T-helper 1 cell treated with Interleukin-12 subunit alpha and Interleukin-12 subunit beta and Interleukin-4 antibody, amounts not matched to agents 30 μg/mL and 1 μg/mL, for 36 hours (primary cell): Measurements from ENCODE around the gene MDM4.
A peak's percentile ranks its signal among the peaks of the same experiment; 100 is the strongest.
"Not testable (repeated sequence)": the region's sequence is repeated elsewhere in the genome, so short reads cannot be mapped to it uniquely, and the experiment has no call there.

Experiments used
- H3K27ac Mint-ChIP-seq: one replicate; pipeline ENCODE4 v1.8.0; 2021; ENCODE audit warnings: mild to moderate bottlenecking, mixed read lengths
- H3K27me3 Mint-ChIP-seq: one replicate; pipeline ENCODE4 v1.8.0; 2021; ENCODE audit warnings: low read depth, mixed read lengths
- H3K36me3 Mint-ChIP-seq: one replicate; pipeline ENCODE4 v1.8.0; 2021; ENCODE audit warnings: low read depth, mixed read lengths
- H3K4me1 Mint-ChIP-seq: one replicate; pipeline ENCODE4 v1.8.0; 2021; ENCODE audit warnings: low read depth, mixed read lengths
- H3K4me3 Mint-ChIP-seq: one replicate; pipeline ENCODE4 v1.8.0; 2021; ENCODE audit warnings: mild to moderate bottlenecking, moderate library complexity, mixed read lengths
- H3K9me3 Mint-ChIP-seq: one replicate; pipeline ENCODE4 v1.8.0; 2021; ENCODE audit warnings: mixed read lengths

The MDM4 gene

GRCh38 chr1:204478921-204479320 lies 37.3 kb upstream of the MDM4 start:
- no peaks in the 10 kb centered on the region for H3K9me3 Mint-ChIP-seq
- no peaks in the 10 kb centered on the region for H3K27me3 Mint-ChIP-seq
- H3K4me1 Mint-ChIP-seq: peaks cover 16% of the 10 kb centered on the region
- H3K27ac Mint-ChIP-seq: no peak overlapping the region
- H3K36me3 Mint-ChIP-seq: peaks cover 5% of the 10 kb centered on the region
- no peak overlapping the region for H3K4me3 Mint-ChIP-seq

DNA sequence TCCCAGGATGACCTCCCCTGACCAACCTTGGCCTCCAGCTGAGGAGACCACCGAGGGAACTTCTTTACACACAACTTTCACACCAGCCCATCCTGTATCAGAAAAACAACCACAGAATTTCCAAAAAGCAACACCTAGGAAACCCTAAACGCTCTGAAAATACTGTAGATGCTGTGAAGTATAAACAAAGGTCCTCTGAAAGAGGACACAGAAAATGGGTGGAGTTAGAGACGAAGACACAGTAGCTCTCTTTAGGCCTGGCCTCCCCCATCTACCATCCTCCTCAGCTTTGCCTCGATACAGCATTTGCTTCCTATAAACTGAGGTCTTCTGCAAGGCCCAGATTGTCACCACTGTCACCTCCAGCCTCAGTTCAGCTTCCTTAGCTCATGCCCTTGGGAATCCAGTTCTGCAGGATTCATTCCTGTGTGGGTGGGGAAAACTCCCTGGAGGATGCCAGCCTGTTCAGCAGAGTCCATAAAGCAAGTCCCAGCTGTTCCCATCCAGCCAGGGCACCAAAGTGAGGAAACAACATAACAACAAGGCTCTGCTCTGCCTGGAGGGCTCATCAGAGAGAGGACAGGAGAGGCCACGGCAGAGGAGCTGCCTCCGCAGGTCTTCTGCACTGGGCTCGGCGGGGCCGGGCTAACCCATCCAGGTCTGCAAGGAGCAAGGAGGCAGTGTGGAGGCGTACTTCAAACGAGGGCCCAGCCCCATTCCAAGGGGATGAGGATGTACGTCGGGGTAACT lies 36.6 kb upstream of the MDM4 start:
- H3K4me3 Mint-ChIP-seq: no peak overlapping the region
- no peaks in the 10 kb centered on the region for H3K27me3 Mint-ChIP-seq
- no peaks in the 10 kb centered on the region for H3K9me3 Mint-ChIP-seq
- peak overlapping the region; percentile 16 for H3K27ac Mint-ChIP-seq
- H3K36me3 Mint-ChIP-seq: peaks cover 4% of the 10 kb centered on the region
- H3K4me1 Mint-ChIP-seq: peaks cover 15% of the 10 kb centered on the region

- Mint-ChIP-seq H3K9me3 (no peaks in the 10 kb centered on the region), H3K36me3 (peaks cover 5% of the 10 kb centered on the region), H3K27ac (no peak overlapping the region), H3K4me1 (peaks cover 19% of the 10 kb centered on the region), H3K4me3 (no peak overlapping the region), H3K27me3 (no peaks in the 10 kb centered on the region)
Measured at GRCh38 chr1:204480515-204480914, 35.7 kb upstream of the MDM4 start.

DNA sequence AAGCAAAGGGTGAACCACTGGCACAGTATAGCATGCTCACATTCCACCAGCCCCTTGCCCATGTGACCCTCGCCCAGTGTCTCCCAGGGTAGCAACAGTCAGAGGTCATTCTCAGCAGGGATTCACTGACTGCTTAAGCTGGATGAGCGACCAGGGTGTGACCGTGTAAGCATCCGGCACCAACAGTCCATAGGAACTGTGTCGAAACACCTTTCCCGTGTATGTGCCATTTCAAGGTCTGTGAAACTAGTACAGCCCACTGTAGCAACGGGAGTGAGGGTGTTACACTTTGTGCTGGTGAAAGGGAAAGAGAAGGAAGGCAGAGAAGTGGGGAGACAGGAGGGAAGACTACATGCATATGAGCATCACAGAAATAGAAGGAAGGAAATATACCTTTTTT lies 32.4 kb upstream of the MDM4 start:
- H3K27ac Mint-ChIP-seq: no peak overlapping the region
- no peak overlapping the region for H3K4me3 Mint-ChIP-seq
- H3K4me1 Mint-ChIP-seq: peaks cover 22% of the 10 kb centered on the region

GRCh38 chr1:204486513-204487255 lies 29.5 kb upstream of the MDM4 start:
- not testable (repeated sequence) for H3K9me3 Mint-ChIP-seq, H3K27me3 Mint-ChIP-seq, H3K27ac Mint-ChIP-seq, H3K4me3 Mint-ChIP-seq
- H3K4me1 Mint-ChIP-seq: peaks cover 19% of the 10 kb centered on the region
- peaks cover 26% of the 10 kb centered on the region for H3K36me3 Mint-ChIP-seq

More for the DNA sequence above, 32.4 kb upstream of the MDM4 start:
- no peaks in the 10 kb centered on the region for H3K9me3 Mint-ChIP-seq
- H3K27me3 Mint-ChIP-seq: no peaks in the 10 kb centered on the region
- peaks cover 15% of the 10 kb centered on the region for H3K36me3 Mint-ChIP-seq

GRCh38 chr1:204487256-204487615 lies 29.0 kb upstream of the MDM4 start:
- Mint-ChIP-seq H3K4me1 (peaks cover 24% of the 10 kb centered on the region), H3K27ac (no peak overlapping the region), H3K4me3 (no peak overlapping the region), H3K27me3 (no peaks in the 10 kb centered on the region), H3K36me3 (peaks cover 28% of the 10 kb centered on the region), H3K9me3 (no peaks in the 10 kb centered on the region)

- H3K4me1 Mint-ChIP-seq: peaks cover 45% of the 10 kb centered on the region
- H3K27me3 Mint-ChIP-seq: no peaks in the 10 kb centered on the region
- no peak overlapping the region for H3K27ac Mint-ChIP-seq
- H3K4me3 Mint-ChIP-seq: peak overlapping the region; percentile 90
- H3K9me3 Mint-ChIP-seq: no peaks in the 10 kb centered on the region
- H3K36me3 Mint-ChIP-seq: peaks cover 23% of the 10 kb centered on the region
Measured at GRCh38 chr1:204491655-204492054, 24.6 kb upstream of the MDM4 start.

GRCh38 chr1:204493145-204493983 lies 22.8 kb upstream of the MDM4 start:
- Mint-ChIP-seq H3K4me3 (peak overlapping the region; percentile 90), H3K9me3 (no peaks in the 10 kb centered on the region), H3K4me1 (peaks cover 46% of the 10 kb centered on the region), H3K27ac (peak overlapping the region; percentile 77), H3K27me3 (no peaks in the 10 kb centered on the region), H3K36me3 (peaks cover 17% of the 10 kb centered on the region)

DNA sequence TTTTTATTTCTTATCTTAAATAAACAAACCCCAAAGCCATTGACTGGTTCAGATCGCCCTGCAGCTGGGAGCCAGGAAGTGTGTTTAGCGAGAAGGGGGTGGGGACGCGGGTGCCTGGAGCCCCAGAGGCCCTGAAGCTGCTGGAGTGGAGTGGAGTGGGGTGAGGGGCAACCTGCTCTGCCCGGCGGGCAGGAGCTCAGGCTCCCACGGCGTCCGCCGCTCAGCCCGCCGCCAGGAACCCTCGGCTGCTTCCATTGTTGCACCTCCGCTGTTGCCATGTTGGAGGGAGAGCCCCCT lies 22.3 kb upstream of the MDM4 start:
- no peaks in the 10 kb centered on the region for H3K9me3 Mint-ChIP-seq
- H3K27me3 Mint-ChIP-seq: no peaks in the 10 kb centered on the region
- peaks cover 50% of the 10 kb centered on the region for H3K4me1 Mint-ChIP-seq
- H3K36me3 Mint-ChIP-seq: peaks cover 13% of the 10 kb centered on the region
- H3K4me3 Mint-ChIP-seq: peak overlapping the region; percentile 90
- H3K27ac Mint-ChIP-seq: peak overlapping the region; percentile 77

GRCh38 chr1:204494281-204495077 lies 21.7 kb upstream of the MDM4 start, which contains the start of gene PIK3C2B:
PIK3C2B (minus strand) TSS chr1:204494805; CDS start chr1:204469802, 25,003 bp downstream.
- H3K27me3 Mint-ChIP-seq: no peaks in the 10 kb centered on the region
- H3K36me3 Mint-ChIP-seq: peaks cover 11% of the 10 kb centered on the region
- peak within 1 kb of the TSS; percentile 96 for H3K27ac Mint-ChIP-seq
- H3K4me3 Mint-ChIP-seq: peak within 1 kb of the TSS; percentile 90
- H3K9me3 Mint-ChIP-seq: no peaks in the 10 kb centered on the region
- peaks cover 52% of the 10 kb centered on the region for H3K4me1 Mint-ChIP-seq

DNA sequence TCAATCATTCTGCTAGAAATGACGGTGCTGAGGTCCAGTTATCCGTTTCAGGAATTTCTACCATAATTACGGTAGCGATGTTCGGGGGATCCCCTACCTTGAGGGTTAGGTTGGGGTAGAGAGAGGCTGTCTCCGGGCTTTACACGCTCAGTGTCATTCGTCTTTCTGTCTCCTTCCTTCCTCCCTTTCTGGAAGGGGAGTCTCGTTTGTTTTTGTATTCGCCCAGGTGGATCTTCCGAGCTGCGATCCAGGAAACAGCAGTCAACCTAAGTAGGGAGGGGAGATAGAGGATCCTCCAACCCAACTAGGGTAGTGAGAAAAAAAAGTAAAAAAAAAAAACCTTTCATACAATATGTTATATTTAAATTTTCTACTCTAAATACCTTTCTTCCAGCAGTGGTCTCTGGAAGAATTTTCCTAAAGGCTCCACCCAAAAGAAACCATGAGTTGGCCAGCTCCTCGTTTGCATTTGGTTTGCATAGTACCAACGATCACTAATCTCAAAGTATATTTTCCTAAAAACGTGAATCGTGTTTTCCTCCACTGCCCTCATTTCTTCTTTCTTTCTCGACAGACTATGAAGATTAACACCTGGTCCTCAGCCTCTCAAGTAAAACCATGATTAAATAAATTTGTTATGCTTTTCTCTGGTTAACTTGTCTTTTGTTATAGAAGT lies 21.0 kb upstream of the MDM4 start:
- H3K27ac Mint-ChIP-seq: peak overlapping the region; percentile 96
- peaks cover 7% of the 10 kb centered on the region for H3K36me3 Mint-ChIP-seq
- H3K4me3 Mint-ChIP-seq: peak overlapping the region; percentile 90
- peaks cover 50% of the 10 kb centered on the region for H3K4me1 Mint-ChIP-seq
- no peaks in the 10 kb centered on the region for H3K27me3 Mint-ChIP-seq
- no peaks in the 10 kb centered on the region for H3K9me3 Mint-ChIP-seq

- no peaks in the 10 kb centered on the region for H3K27me3 Mint-ChIP-seq
- H3K36me3 Mint-ChIP-seq: peaks cover 3% of the 10 kb centered on the region
- peaks cover 46% of the 10 kb centered on the region for H3K4me1 Mint-ChIP-seq
- no peaks in the 10 kb centered on the region for H3K9me3 Mint-ChIP-seq
- H3K4me3 Mint-ChIP-seq: peak overlapping the region; percentile 90
- peak overlapping the region; percentile 67 for H3K27ac Mint-ChIP-seq
Measured at GRCh38 chr1:204495777-204496176, 20.4 kb upstream of the MDM4 start.

GRCh38 chr1:204498981-204499380 lies 17.2 kb upstream of the MDM4 start:
- Mint-ChIP-seq H3K9me3 (no peaks in the 10 kb centered on the region), H3K36me3 (no peaks in the 10 kb centered on the region), H3K4me3 (no peak overlapping the region), H3K27me3 (no peaks in the 10 kb centered on the region), H3K4me1 (peaks cover 30% of the 10 kb centered on the region), H3K27ac (no peak overlapping the region)
